HG03469 (cell line): ENCODE results near the gene TMEM255B.
"Not testable (repeated sequence)": the region's sequence is repeated elsewhere in the genome, so short reads cannot be mapped to it uniquely, and the experiment has no call there.

Experiments used
- ATAC-seq: cut with Tn5 transposase; IDR thresholded peaks from one replicate; pipeline ENCODE4 v1.9.1; 2021; ENCODE audit warnings: mild to moderate bottlenecking, moderate library complexity, moderate number of reproducible peaks; ENCODE audit not compliant: unreplicated experiment

The TMEM255B gene

DNA sequence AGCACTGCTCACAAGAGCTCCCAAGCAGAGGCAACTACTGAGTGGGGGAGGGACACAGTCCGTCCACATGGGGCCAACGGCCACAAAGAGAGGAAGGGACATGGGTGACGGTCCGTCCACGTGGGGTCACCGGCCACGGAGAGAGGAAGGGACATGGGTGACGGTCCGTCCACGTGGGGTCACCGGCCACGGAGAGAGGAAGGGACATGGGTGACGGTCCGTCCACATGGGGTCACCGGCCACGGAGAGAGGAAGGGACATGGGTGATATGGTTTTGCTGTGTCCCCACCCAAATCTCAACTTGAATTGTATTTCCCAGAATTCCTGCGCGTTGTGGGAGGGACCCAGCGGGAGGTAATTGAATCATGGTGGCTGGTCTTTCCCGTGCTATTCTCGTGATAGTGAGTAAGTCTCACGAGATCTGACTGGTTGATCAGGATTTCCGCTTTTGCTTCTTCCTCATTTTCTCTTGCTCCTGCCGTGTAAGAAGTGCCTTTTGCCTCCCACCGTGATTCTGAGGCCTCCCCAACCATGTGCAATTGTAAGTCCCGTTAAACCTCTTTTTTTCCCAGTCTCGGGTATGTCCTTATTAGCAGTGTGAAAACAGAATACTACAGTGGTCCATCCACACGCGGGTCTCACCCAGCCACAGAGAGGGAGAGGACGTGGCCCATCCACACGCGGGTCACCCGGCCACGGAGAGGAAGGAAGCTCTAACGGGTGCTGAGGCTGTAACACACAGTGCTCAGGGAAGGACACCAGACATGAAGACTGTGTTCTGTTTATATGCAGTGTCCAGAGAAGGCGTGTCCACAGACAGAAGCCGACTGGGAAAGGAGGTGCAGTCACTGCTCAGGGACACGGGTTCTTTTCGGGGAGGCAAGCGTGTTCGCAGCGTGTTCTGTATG, 56.4 kb downstream of the TMEM255B start:
- ATAC-seq: no peak

DNA sequence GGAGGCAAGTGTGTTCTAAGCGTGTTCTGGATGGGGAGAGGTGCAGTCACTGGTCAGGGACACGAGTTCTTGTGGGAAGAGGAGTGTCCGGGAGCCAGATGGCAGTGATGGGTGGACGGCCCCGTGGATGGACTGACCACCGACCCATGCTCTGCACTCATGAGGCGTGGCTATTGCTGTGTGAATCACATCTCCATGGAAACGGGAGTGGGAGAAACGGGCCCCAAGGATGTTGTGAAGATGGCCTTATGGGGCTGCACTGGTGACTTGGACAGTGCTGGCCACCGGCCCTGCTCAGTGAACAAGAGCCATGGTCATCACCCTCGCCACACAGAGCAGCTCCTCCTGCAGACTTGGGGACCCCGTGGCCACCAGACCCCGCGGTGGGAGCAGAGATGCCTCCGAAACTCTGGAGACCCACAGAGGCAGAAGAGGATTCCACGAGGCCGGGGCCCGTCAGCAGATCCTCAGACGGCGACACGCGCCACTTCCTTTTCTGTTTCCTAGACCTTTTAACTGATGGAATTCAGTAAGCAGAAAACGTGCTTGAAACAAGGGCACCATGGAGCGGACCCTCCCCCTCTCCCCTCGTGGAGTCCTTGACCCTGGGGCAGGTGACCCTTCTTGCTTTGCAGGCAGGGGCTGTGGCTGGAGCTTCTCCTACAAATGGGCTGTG, 57.4 kb downstream of the TMEM255B start:
- ATAC-seq: no peak

DNA sequence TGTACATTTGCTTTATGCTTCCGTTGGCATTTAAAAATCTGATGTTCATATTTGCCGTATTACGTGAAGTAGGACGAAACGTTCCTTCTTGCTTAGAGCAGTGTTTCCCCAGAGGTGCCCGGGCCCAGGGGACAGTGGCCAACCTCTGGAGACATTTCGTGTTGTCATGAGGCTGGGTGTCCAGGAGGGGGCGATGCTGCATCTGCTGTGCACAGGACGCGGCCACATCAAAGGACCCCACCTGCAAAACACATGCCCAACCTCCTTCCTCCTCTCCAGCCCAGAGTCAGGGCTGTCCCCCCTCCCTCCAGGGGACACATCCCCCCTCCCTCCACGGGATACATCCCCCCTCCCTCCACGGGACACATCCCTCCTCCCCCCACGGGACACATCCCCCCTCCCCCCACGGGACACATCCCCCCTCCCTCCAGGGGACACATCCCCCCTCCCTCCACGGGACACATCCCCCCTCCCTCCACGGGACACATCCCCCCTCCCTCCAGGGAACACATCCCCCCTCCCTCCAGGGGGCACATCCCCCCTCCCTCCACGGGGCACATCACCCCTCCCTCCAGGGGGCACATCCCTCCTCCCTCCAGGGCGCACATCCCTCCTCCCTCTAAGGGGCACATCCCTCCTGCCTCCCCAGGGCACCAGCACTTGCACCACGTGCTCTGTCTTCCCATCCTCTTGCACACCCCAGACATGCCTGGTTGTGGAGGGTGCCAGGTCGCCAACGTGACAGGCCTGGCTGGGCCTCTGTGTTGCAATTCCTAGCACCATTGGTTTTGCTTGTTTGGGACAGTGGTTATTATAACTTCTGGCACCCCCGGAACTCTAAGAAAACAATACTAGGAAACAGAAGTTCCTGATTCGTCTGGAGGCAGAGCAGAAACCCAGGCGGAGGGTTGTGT, 58.2 kb downstream of the TMEM255B start:
- no peak for ATAC-seq

DNA sequence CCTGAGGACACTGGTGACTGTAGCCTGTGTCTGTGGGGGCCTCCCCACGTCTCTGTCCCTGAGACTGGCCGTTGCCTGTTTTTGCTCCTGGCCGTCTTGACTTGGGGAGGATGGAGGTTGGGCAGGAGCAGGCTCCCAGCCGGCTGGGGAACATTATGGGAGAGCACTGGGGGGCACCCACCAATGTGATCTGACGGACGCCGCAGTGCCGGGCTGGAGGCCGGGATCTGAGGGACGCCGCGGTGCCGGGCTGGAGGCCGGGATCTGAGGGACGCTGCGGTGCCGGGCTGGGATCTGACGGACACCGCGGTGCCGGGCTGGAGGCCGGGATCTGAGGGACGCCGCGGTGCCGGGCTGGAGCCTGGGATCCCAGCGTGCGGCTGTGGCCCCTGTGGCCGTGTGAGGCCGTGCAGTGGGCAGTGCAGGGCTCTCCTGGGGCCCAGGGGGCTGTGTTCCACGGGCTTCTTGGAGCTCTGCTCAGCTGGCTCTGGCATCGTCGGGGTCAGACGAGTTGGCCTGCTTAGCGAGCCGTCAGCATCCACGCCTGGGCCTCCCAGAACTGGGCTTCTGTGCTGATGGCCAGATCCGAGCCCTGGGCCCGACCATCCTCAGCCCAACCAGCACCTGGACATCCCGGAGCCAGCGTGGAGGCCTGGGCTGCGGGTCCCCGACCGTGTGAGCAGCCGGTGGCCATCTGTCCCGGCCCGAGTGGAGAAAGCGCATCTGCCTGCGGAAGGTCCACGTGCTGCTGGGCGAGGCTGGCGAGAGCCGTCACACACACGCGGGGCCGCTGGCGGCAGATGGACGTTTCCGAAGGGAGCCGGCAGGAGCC, 59.0 kb downstream of the TMEM255B start:
- no peak for ATAC-seq

DNA sequence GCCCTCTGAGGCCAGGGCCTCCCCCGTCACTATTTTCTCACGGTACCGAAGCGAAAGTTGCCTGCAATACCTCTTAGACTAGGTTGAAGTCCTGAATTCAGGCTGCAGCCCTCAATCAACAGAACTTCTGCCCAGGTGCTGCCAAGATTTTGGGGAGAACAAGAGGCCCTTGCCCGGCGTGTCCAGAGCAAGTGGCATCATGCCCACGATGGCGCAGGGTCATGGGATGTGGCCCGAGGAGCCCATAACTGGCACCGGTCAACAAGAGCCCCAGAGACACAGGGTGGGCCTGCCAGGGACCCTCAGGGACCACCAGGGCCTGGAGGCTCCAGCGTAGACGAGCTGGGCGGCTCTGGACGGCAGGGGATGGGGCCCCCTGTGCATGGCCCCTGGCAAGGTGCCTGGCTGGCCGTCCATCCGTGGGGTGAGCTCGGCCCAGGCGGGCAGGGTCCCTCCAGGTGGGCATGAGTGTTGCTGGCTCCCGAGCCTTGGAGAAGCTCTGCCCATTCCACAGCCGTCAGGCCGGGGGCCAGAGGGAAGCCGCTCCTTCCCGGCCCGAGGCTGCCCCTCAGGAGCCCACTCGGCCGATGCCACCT, 59.8 kb downstream of the TMEM255B start:
- no peak for ATAC-seq

DNA sequence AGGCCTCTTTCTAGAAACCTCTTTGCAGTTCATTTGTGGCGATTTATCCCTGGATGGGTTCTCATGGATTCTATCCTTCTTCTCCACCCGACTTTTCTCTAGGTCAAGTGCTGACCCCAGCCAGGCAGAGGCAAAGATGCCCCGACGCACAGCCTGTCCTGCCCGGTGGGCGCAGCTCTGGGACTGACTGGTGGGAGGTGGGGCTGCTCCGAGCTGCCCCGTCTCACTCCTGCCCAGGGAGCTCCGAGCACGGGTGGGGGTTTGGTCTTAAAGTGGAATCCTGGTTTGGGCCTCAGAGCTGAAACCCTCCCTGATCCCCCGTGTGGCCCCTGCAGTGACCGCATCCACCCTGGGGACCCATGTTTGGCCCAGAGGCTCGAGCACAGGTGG, 60.3 kb downstream of the TMEM255B start:
- ATAC-seq: no peak

DNA sequence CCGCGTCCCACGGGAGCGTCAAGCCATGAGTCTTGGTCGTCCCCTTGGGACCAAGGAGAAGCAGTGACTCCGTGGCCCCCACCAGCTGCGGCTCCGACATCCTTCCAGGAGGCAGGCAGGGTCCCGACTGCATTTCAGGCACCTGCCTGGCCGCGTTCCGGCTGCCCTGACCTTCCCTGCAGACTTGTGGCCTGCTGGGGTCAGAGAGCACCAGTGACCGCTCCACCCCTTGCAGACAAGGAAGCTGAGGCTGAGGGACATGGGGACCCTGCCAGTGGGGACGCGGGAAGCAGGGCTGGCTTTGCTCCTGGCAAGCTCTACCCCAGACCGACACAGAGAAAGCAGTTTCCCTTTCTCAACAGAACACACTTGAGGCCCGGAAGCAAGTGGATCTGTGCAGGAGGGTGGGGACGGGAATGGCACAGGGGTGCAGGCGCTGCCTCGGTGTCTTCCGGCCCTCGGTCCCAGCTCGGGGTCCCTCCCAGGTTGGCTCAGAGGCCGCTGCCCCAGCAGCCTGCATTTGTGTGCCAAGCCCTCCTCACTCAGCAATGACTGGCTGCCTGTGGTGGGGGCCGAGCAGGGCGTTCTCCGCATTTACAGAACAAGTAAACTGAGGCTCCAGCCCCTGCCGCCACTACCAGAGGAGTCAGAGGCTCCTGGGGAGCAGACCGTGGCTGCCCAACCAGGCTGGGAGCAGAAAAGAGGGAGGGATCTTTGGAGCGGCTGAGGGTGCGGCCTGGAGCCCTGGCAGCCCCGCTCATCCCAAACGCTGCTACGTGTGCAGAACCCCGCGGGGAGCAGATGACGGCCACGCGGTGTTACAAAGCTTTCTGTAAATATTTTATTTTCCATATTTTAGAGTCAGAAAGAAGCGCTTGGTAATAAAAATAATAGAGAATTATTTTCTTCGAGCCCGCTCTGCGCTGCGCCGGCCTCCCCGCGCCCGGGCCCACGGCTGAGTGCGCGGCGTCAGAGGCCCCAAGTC, 61.0 kb downstream of the TMEM255B start:
- no peak for ATAC-seq

DNA sequence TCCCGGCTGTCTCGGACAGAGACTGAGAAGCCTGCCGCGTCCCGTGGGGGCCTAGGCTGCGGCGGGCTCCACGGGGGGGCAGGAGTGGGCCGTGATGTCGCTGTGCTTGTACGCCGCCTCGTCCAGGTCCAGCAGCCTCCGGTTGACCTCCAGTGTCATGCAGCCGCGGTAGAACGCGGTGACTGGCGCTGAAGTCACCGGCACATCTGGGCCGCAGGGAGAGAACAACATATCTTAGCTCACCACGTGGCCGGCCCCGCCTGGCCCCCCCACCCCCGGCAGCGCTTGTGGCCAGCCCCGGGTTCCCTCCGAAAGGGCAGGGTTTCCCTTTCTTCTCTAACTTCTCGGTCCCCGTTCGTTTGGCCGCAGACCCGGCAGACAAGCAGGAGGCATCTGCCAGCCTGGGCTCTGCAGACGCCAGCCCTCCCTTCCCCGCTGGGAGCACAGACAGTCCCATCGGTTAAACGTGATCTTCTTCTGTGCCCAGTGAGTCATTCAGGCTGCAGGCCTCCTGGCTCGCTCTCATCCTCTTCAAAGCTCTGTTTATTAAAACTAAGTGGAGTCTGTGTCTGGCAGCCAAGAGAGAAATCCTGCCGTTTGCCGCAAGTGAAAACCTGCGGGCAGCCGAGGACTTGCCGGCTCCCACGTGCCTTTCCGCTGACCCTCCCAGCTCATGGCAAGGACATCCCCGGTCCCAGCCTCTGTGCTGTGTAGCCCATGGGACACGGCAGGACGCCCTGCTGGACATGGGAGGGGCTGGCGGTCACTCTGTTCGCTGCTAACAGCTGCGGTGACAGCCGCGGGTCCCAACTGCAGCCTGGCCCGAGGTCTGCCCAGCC, 62.0 kb downstream of the TMEM255B start:
- ATAC-seq: no peak

DNA sequence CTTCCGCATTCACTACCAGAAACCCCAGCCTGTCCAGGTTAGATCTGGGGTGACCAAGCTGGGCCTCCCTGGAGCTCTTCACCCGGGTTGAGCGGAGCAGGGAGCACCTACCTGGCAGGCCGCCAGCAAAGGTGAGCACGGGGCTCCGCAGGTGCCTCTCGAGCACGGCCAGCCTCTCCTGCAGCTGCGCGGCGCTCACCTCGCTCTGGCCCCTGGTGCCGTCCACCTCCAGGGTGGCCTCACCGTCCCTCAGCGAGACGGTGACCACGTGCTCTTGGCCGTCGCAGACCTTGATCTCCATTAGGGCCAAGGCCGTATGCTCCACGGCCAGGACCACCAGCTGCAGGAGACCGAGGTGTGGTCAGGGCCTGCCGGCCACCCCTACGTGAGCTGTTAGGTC, 62.8 kb downstream of the TMEM255B start:
- no peak for ATAC-seq

DNA sequence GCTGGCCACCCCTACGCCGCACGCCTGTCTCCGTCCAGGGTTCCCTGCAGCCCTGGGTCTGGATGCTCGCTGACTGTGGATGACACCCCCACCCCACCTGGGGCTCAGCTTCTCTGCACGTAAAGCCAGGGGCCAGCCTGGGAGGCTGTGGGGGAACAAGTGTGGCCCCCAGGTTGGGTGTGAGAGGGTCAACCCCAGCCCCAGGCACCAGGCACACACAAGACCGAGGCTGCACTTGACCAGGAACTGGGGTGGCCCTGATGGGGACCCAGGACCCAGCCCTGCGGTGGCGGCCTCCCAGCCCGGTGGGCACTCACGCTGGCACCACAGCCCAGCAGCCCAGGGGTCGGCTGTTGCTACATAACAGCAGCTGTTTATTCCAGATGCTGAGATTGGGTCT, 63.2 kb downstream of the TMEM255B start:
- ATAC-seq: no peak

DNA sequence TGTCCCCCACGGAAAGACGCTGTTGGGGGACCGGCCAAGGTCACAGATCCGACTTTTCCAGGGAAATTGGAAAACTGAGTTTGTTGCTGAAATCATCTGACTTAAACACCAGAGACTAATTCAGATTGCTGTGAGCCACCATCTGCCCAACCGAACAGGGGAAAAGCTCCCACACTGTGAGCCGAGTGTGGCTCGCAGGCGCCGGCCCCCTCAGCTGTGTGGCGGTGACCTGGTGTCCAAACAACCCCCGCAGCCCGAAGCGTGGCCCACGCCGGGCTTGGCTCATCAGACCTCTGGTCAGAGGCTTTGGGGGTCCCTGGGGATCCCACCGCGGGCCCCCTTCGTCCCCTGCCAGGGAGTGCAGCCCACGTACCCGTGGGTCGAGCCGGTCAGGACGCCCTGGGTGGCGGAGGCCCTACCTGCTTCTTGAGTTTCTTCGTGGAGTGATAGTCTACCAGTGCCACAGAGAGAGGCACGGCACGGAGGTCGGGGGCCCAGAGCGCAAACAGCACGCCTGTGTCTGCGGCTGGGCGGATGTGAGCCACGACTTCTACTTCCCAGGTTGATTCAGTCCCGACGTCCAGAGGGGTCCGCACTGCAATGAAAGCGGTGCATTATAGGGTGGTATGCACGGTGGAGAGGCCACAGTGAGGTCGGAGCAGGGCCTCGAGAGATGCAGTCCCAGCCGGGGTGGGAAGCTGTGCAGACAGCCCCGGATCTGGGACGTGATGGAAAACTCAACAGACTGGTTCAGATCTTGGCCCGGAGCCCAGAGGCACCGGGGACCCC, 64.1 kb downstream of the TMEM255B start:
- ATAC-seq: no peak

DNA sequence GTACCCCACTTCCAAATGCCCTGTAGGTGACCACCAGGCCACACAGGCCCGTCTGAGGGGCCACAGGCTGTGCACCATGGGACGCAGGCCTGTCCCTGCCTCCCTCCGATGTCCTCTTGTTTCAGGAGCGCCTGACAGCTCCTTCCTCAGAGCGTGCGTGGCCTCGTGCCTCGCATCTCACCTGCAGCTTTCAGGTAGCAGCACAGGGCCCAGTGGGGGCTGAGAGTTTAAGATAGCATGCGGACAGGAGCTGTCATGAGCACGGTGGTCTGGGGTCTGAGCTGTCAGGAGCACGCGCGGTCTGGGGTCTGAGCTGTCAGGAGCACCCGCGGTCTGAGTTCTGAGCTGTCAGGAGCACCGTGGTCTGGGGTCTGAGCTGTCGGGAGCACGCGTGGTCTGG, 64.7 kb downstream of the TMEM255B start:
- no peak for ATAC-seq

DNA sequence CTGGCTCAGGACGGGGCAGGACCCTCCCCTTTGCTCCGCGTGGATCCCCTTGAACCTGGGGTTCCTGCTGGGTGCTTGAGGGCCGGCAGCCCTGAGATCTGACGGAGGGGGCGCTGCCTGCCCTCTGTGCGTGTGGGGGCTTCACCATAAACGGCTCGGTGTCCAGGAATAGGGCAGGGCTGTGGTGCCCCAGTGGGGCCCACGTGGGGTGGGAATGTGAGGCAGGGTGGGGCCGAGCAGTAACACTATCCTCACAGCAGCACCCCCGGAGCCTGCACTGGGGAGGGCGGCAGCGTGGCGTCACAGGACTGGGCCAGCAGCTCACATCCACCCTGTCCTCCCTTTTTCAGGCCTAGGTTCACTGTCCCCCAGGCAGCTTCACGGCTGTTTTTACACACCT, 66.8 kb downstream of the TMEM255B start:
- no peak for ATAC-seq

DNA sequence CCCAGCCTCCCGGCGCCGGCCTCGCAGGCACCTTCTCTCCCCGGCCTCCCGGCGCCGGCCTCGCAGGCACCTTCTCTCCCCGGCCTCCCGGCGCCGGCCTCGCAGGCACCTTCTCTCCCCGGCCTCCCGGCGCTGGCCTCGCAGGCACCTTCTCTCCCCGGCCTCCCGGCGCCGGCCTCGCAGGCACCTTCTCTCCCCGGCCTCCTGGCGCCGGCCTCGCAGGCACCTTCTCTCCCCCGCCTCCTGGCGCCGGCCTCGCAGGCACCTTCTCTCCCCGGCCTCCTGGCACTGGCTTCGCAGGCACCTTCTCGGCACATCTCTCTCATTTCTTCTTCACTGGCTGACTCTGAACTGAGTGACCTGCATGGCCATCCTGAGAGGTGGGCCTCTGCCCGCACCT, 67.4 kb downstream of the TMEM255B start:
- not testable (repeated sequence) for ATAC-seq

DNA sequence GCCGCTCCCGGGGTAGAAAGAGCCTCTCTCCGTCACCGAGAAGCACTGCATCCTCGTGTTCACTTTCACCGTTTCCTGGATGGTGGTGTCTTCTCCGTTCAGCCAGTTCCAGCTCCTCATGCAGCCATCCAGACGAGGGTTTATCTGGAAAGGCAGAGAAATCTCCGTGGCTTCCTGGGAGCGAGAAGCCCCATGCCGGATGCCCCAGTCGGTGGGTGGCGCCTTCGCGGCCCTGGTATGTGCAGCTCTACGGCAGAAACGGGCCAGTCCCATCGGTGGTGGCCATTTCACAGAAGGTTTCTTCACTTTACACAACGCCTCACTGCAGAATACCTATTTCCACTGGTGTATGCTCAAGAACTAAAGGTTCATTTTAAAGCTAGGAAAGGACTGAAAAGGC, 68.0 kb downstream of the TMEM255B start:
- ATAC-seq: no peak

DNA sequence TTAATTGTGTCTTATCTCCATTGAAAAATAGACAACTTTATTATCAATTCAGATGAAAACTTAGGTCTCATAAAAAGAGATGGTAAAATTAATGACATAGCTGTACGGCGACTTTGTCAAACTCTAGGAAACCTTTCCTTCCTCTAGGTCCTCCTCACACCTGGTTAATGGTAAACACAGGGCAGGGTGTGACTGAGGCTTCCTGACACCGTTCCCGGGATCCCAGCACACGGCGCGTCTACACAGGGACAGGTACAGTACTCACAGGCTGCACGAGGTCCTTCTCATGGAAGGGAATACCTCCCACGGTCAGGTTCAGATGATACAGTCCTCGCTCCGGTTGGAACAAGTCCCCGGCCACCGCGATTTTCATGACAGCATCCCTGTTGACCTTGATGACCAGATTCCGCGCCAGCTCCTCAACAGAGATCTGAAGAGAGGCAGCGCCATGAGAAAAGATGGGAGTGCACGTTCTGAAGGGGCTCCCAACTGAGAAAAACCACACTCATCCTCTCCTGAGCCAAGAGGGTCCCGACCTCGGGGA, 69.3 kb downstream of the TMEM255B start:
- ATAC-seq: no peak

DNA sequence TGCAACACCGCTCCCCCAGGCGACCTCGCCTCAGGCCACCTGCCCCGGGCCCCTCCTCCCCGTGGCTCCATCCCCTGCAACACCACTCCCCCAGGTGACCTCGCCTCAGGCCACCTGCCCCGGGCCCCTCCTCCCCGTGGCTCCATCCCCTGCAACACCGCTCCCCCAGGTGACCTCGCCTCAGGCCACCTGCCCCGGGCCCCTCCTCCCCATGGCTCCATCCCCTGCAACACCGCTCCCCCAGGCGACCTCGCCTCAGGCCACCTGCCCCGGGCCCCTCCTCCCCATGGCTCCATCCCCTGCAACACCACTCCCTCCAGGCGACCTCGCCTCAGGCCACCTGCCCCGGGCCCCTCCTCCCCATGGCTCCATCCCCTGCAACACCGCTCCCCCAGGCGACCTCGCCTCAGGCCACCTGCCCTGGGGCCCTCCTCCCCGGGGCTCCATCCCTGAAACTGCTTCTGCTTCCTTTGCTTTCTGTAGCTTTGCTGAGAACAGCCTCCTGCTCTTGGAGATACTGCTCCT, 71.5 kb downstream of the TMEM255B start:
- ATAC-seq: not testable (repeated sequence)
